SH-SY5Y (cell line): Measurements from ENCODE around the gene POPDC3.

Source experiments
- GATA2 ChIP-seq: IDR thresholded peaks from 2 replicates; pipeline ENCODE4 v1.6.1; 2011; ENCODE audit warnings: mild to moderate bottlenecking, low read depth, low read length
- GATA3 ChIP-seq: IDR thresholded peaks from 2 replicates; pipeline ENCODE4 v1.6.1; 2011; ENCODE audit warnings: low read depth, mild to moderate bottlenecking, low read length, moderate library complexity

GRCh38 chr6:105194591-105194990 is 14.8 kb upstream of the POPDC3 start:
- TF ChIP-seq GATA2 (no peak), GATA3 (no peak)
